ENCODE results near the gene OSCAR.

The OSCAR gene

GRCh38 chr19:54081032-54081431 lies 19.6 kb downstream of the OSCAR start, which contains the start of gene TARM1:
TSS of gene TARM1 (minus strand) at chr19:54081365. CDS start at chr19:54081340, 25 bp downstream.
- H3K27ac ChIP-seq (ENCODE audit: low read length), result no peak within 1 kb of the TSS
- H3K4me3 ChIP-seq (ENCODE audit: low read length), result no peak within 1 kb of the TSS
- H3K4me1 ChIP-seq (ENCODE audit: low read length), result no peaks in the 10 kb centered on the region
- no peaks in the 10 kb centered on the region for H3F3A ChIP-seq (ENCODE audit: insufficient read depth, low read length)
- H3K9me2 ChIP-seq (replicated peaks; ENCODE audit: insufficient read depth, low read length), result no peaks in the 10 kb centered on the region
- no peaks in the 10 kb centered on the region for H3K9me3 ChIP-seq (replicated peaks; ENCODE audit: insufficient read depth, low read length)
- no peak within 1 kb of the TSS for H3K9ac ChIP-seq (ENCODE audit: low read length)
- no peaks in the 10 kb centered on the region for H3K36me3 ChIP-seq (replicated peaks; ENCODE audit: insufficient read depth, low read length)
- H3K79me2 ChIP-seq (ENCODE audit: low read length), result no peaks in the 10 kb centered on the region
- H4K20me1 ChIP-seq (ENCODE audit: insufficient read depth, low read length), result no peaks in the 10 kb centered on the region
- TF ChIP-seq EZH2 (optimal IDR thresholded peaks at IDR 0.05; ENCODE audit: low read depth, low read length) (no peak), EZH2phosphoT487 (IDR thresholded peaks at IDR 0.05; ENCODE audit: low read length) (no peak), CTCF (IDR thresholded peaks at IDR 0.05; ENCODE audit: low read length) (no peak)
- H3K27me3 ChIP-seq (replicated peaks; ENCODE audit: insufficient read depth, low read length), result peaks cover 21% of the 10 kb centered on the region
- no peak within 1 kb of the TSS for H2AFZ ChIP-seq (ENCODE audit: low read length)
- no peak within 1 kb of the TSS for H3K4me2 ChIP-seq (ENCODE audit: low read depth, low read length)
- no peak for DNase-seq

- Histone ChIP-seq H2AFZ (ENCODE audit: low read length) (no peak overlapping the region), H3K27me3 (replicated peaks; ENCODE audit: insufficient read depth, low read length) (peaks cover 29% of the 10 kb centered on the region), H3F3A (ENCODE audit: insufficient read depth, low read length) (no peaks in the 10 kb centered on the region), H3K9me2 (replicated peaks; ENCODE audit: insufficient read depth, low read length) (no peaks in the 10 kb centered on the region), H3K9ac (ENCODE audit: low read length) (no peak overlapping the region), H3K27ac (ENCODE audit: low read length) (no peak overlapping the region), H3K4me1 (ENCODE audit: low read length) (no peaks in the 10 kb centered on the region), H3K36me3 (replicated peaks; ENCODE audit: insufficient read depth, low read length) (no peaks in the 10 kb centered on the region), H3K4me3 (ENCODE audit: low read length) (no peak overlapping the region), H4K20me1 (ENCODE audit: insufficient read depth, low read length) (no peaks in the 10 kb centered on the region), H3K4me2 (ENCODE audit: low read depth, low read length) (no peak overlapping the region), H3K79me2 (ENCODE audit: low read length) (no peaks in the 10 kb centered on the region), H3K9me3 (replicated peaks; ENCODE audit: insufficient read depth, low read length) (no peaks in the 10 kb centered on the region)
- no peak for DNase-seq
- TF ChIP-seq EZH2 (optimal IDR thresholded peaks at IDR 0.05; ENCODE audit: low read depth, low read length) (no peak), EZH2phosphoT487 (IDR thresholded peaks at IDR 0.05; ENCODE audit: low read length) (no peak)
Measured at GRCh38 chr19:54077334-54077733, 23.3 kb downstream of the OSCAR start.

DNA sequence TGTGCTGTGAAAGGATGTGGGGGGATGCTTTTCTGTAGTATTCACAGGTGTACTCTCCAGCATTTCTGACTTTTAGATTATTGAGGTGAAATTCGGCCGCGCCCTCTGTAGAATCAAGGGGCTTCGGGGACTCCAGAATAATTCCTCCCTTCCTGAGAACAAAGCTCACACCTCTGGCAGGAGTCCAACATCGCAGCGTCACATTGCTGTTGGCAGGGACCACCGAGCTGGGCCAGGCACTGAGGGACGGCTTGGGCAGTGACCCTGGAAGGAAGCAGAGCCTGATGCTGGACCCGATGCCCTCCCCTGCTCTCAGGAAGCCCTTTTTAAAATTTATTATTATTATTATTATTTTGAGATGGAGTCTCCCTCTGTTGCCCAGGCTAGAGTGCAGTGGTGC lies 25.8 kb downstream of the OSCAR start:
- no peaks in the 10 kb centered on the region for H3K4me1 ChIP-seq (ENCODE audit: low read length)
- no peaks in the 10 kb centered on the region for H3K9me2 ChIP-seq (replicated peaks; ENCODE audit: insufficient read depth, low read length)
- H3K4me3 ChIP-seq (ENCODE audit: low read length), result no peak overlapping the region
- DNase-seq, result no peak
- H3F3A ChIP-seq (ENCODE audit: insufficient read depth, low read length), result no peaks in the 10 kb centered on the region
- H3K9ac ChIP-seq (ENCODE audit: low read length), result no peak overlapping the region
- no peaks in the 10 kb centered on the region for H3K79me2 ChIP-seq (ENCODE audit: low read length)
- H3K36me3 ChIP-seq (replicated peaks; ENCODE audit: insufficient read depth, low read length), result no peaks in the 10 kb centered on the region
- no peaks in the 10 kb centered on the region for H3K9me3 ChIP-seq (replicated peaks; ENCODE audit: insufficient read depth, low read length)
- no peak overlapping the region for H2AFZ ChIP-seq (ENCODE audit: low read length)
- H3K27ac ChIP-seq (ENCODE audit: low read length), result no peak overlapping the region
- TF ChIP-seq EZH2phosphoT487 (IDR thresholded peaks at IDR 0.05; ENCODE audit: low read length), result no peak
- no peak for TF ChIP-seq CTCF (IDR thresholded peaks at IDR 0.05; ENCODE audit: low read length)
- TF ChIP-seq EZH2 (optimal IDR thresholded peaks at IDR 0.05; ENCODE audit: low read depth, low read length), result no peak
- no peaks in the 10 kb centered on the region for H4K20me1 ChIP-seq (ENCODE audit: insufficient read depth, low read length)
- peaks cover 32% of the 10 kb centered on the region for H3K27me3 ChIP-seq (replicated peaks; ENCODE audit: insufficient read depth, low read length)
- H3K4me2 ChIP-seq (ENCODE audit: low read depth, low read length), result no peak overlapping the region

- no peak for TF ChIP-seq CTCF (IDR thresholded peaks at IDR 0.05; ENCODE audit: low read length)
- no peak for TF ChIP-seq EZH2 (optimal IDR thresholded peaks at IDR 0.05; ENCODE audit: low read depth, low read length)
- TF ChIP-seq EZH2phosphoT487 (IDR thresholded peaks at IDR 0.05; ENCODE audit: low read length), result no peak
- Histone ChIP-seq H3K36me3 (replicated peaks; ENCODE audit: insufficient read depth, low read length) (no peaks in the 10 kb centered on the region), H3K9me3 (replicated peaks; ENCODE audit: insufficient read depth, low read length) (no peaks in the 10 kb centered on the region), H3K79me2 (ENCODE audit: low read length) (no peaks in the 10 kb centered on the region), H3K4me2 (ENCODE audit: low read depth, low read length) (no peak overlapping the region), H3K9me2 (replicated peaks; ENCODE audit: insufficient read depth, low read length) (no peaks in the 10 kb centered on the region), H3K4me1 (ENCODE audit: low read length) (no peaks in the 10 kb centered on the region), H3F3A (ENCODE audit: insufficient read depth, low read length) (no peaks in the 10 kb centered on the region), H2AFZ (ENCODE audit: low read length) (no peak overlapping the region), H3K27me3 (replicated peaks; ENCODE audit: insufficient read depth, low read length) (peaks cover 38% of the 10 kb centered on the region), H3K9ac (ENCODE audit: low read length) (no peak overlapping the region), H4K20me1 (ENCODE audit: insufficient read depth, low read length) (no peaks in the 10 kb centered on the region), H3K4me3 (ENCODE audit: low read length) (no peak overlapping the region), H3K27ac (ENCODE audit: low read length) (no peak overlapping the region)
- DNase-seq, result no peak
Measured at GRCh38 chr19:54073829-54074228, 26.8 kb downstream of the OSCAR start.
